ENCODE results near the gene IRF4. TPM values are rescaled to one million over a fixed set of nuclear protein-coding genes. Genes with fewer than 3 reads are reported as not detected.
"Not testable (repeated sequence)": the region's sequence is repeated elsewhere in the genome, so short reads cannot be mapped to it uniquely, and the experiment has no call there.

The IRF4 gene
- total RNA-seq, 2 experiments from 2014 or later, result 689 to 705 TPM

GRCh38 chr6:373773-374724 lies 17.5 kb upstream of the IRF4 start:
- no peak overlapping the region for H3K27ac Mint-ChIP-seq
- intact Hi-C loops (cut with micrococcal nuclease), result no loop called here
- ChIA-PET POLR2A (interaction anchor here (0.6 kb wide), 1 partner anchor 42 kb away, joined by 3 read pairs; no protein-coding TSS in a partner anchor), CTCF (no interaction called here)
- H3K4me3 Mint-ChIP-seq, result no peak overlapping the region
- peaks cover 24% of the 10 kb centered on the region for H3K27me3 Mint-ChIP-seq
- H3K36me3 Mint-ChIP-seq, result no peaks in the 10 kb centered on the region
- no peaks in the 10 kb centered on the region for H3K9me3 Mint-ChIP-seq
- H3K4me1 Mint-ChIP-seq (ENCODE audit: low read depth), result peaks cover 3% of the 10 kb centered on the region
- DNase-seq, result no peak

DNA sequence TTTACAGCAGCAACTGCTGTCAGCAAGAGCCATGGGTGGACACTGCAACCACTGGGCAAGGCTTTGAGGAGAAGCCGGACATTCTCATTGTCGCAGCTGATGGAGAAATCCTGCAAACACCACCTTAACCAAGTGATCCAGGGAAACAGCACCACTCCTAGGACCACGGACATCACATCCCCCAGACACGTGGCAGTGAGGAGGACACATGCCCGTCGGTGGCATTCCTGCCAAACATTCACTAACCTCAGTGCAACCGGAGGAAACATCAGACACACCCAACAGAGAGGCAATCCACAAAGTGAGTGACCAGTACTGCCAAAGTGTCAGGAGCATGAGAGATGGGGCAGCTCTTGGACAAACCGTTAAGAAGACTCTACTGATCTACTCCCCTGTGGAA lies 16.6 kb upstream of the IRF4 start:
- H3K4me3 Mint-ChIP-seq, result no peak overlapping the region
- POLR2A ChIA-PET, result no interaction called here
- H3K4me1 Mint-ChIP-seq (ENCODE audit: low read depth), result peaks cover 3% of the 10 kb centered on the region
- H3K27ac Mint-ChIP-seq, result no peak overlapping the region
- peaks cover 24% of the 10 kb centered on the region for H3K27me3 Mint-ChIP-seq
- intact Hi-C loops (cut with micrococcal nuclease), result no loop called here
- no peaks in the 10 kb centered on the region for H3K9me3 Mint-ChIP-seq
- no peaks in the 10 kb centered on the region for H3K36me3 Mint-ChIP-seq
- CTCF ChIA-PET, result no interaction called here
- no peak for DNase-seq

DNA sequence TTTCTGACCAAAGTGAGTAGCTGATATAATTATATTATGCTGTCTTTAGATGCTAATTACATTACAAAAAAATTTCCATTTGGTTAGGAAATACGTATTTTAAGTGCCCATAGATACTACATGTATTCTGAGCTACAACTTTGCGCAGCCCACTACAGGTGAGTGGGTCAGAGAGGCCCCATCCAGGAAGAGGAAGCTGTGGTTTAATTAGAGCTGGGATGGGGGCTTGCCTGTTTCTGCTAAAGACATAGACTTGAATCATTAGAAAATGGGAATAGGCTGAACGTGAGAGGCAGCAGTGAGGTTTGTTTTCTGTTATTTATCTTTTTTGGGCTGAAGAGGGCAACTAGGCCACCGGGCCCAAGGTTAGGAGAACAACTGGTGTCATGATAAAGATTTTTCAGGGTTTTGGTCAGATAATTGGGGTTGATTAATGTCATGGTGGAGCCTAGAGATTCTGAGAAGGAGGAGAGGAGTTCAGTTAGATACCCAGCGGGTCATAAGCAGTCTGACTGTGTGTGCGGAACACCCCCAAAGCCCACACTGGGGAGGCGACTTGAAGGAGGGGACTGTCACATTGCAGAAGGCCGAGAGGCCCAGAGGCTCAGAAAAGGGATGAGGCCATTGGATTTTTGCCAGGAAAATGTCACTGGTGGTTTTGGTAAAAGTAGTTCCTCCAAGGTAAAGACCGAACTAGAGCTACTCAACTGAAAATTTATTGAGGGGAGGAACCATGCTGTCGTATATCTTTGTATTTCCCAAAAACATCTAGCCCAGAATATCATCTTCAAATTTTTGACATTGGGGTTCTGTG lies 14.5 kb upstream of the IRF4 start:
- no peak overlapping the region for H3K4me3 Mint-ChIP-seq
- POLR2A ChIA-PET, result no interaction called here
- intact Hi-C loops (cut with micrococcal nuclease), result no loop called here
- CTCF ChIA-PET, result no interaction called here
- no peak for DNase-seq
- peaks cover 3% of the 10 kb centered on the region for H3K4me1 Mint-ChIP-seq (ENCODE audit: low read depth)
- H3K9me3 Mint-ChIP-seq, result no peaks in the 10 kb centered on the region
- no peaks in the 10 kb centered on the region for H3K36me3 Mint-ChIP-seq
- H3K27me3 Mint-ChIP-seq, result peaks cover 40% of the 10 kb centered on the region
- no peak overlapping the region for H3K27ac Mint-ChIP-seq

DNA sequence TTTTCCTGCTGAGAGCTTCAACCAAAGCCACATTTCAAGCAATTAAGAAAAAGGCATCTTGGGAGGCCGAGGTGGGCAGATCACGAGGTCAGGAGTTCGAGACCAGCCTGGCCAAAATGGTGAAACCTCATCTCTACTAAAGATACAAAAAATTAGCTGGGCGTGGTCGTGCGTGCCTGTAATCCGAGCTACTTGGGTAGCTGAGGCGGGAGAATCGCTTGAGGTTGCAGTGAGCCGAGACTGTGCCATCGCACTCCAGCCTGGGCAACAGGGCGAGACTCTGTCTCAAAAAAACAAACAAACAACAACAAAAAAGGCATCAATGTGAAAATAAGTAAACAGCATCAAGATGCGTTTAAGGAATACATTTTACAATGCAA lies 13.9 kb upstream of the IRF4 start:
- POLR2A ChIA-PET; H3K27ac Mint-ChIP-seq; H3K9me3 Mint-ChIP-seq; H3K4me3 Mint-ChIP-seq; CTCF ChIA-PET; H3K4me1 Mint-ChIP-seq (ENCODE audit: low read depth); H3K36me3 Mint-ChIP-seq; DNase-seq; intact Hi-C loops (cut with micrococcal nuclease): not testable (repeated sequence)
- peaks cover 40% of the 10 kb centered on the region for H3K27me3 Mint-ChIP-seq

DNA sequence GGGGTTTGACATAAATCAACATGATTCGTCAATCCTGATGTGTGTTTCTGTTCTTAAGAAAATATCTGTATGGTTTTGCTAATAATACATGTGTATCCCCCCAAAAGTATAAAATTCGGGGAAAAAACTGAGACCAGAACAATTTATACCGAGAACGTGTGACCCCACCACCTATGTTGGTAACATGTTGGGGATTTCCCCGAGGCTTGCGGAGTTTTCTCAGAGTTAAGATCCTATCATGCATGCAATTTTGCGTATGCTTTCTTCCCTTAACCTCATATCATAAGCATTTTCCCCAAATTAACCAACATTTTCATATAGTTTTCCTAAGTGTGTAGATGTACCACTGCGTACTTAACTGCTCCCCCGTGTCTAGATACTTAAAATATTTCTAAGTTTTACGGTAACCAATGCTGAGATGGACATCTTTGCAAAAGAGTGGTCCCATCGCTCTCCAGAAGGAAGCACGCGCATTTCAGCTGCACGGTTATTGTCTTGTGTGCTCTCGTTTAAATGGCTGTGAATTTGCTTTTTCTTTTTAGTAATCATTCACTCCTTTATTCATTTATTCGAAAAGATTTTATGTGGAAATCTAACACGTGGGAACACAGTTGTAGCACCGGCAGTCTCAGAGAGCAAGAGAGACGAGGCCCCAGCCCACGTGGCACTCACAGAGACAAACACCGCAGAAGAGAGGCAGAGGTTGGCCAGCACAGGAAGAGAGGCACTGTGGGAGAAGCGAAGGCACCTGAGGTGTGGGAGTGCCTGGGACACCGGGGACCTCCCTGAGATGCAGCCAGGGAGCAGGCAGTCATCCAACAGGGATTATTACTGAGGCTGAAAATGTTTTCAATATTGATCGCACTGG lies 13.2 kb upstream of the IRF4 start:
- no peak for DNase-seq
- Mint-ChIP-seq H3K4me3 (no peak overlapping the region), H3K27me3 (peaks cover 38% of the 10 kb centered on the region), H3K27ac (no peak overlapping the region), H3K9me3 (no peaks in the 10 kb centered on the region), H3K4me1 (ENCODE audit: low read depth) (no peaks in the 10 kb centered on the region), H3K36me3 (no peaks in the 10 kb centered on the region)
- intact Hi-C loops (cut with micrococcal nuclease), result no loop called here
- ChIA-PET CTCF (no interaction called here), POLR2A (no interaction called here)

GRCh38 chr6:378958-379409 lies 12.6 kb upstream of the IRF4 start:
- Mint-ChIP-seq H3K27ac (no peak overlapping the region), H3K36me3 (no peaks in the 10 kb centered on the region), H3K9me3 (no peaks in the 10 kb centered on the region), H3K4me3 (no peak overlapping the region), H3K4me1 (ENCODE audit: low read depth) (no peaks in the 10 kb centered on the region), H3K27me3 (peaks cover 39% of the 10 kb centered on the region)
- intact Hi-C loops (cut with micrococcal nuclease), result no loop called here
- CTCF ChIA-PET, result interaction anchor here (1.3 kb wide), 1 partner anchor 190 kb away, joined by 3 read pairs; no protein-coding TSS in a partner anchor
- DNase-seq, result no peak
- POLR2A ChIA-PET, result no interaction called here

- peaks cover 42% of the 10 kb centered on the region for H3K27me3 Mint-ChIP-seq
- no peak for DNase-seq
- POLR2A ChIA-PET, result no interaction called here
- no peak overlapping the region for H3K4me3 Mint-ChIP-seq
- CTCF ChIA-PET, result interaction anchor here (1.1 to 1.3 kb wide), 2 partner anchors 10 to 191 kb away, joined by 3 read pairs; no protein-coding TSS in a partner anchor
- no peaks in the 10 kb centered on the region for H3K36me3 Mint-ChIP-seq
- intact Hi-C loops (cut with micrococcal nuclease), result no loop called here
- H3K9me3 Mint-ChIP-seq, result no peaks in the 10 kb centered on the region
- no peak overlapping the region for H3K27ac Mint-ChIP-seq
- no peaks in the 10 kb centered on the region for H3K4me1 Mint-ChIP-seq (ENCODE audit: low read depth)
These were observed 12.0 kb upstream of the IRF4 start for GRCh38 chr6:379410-380181.

DNA sequence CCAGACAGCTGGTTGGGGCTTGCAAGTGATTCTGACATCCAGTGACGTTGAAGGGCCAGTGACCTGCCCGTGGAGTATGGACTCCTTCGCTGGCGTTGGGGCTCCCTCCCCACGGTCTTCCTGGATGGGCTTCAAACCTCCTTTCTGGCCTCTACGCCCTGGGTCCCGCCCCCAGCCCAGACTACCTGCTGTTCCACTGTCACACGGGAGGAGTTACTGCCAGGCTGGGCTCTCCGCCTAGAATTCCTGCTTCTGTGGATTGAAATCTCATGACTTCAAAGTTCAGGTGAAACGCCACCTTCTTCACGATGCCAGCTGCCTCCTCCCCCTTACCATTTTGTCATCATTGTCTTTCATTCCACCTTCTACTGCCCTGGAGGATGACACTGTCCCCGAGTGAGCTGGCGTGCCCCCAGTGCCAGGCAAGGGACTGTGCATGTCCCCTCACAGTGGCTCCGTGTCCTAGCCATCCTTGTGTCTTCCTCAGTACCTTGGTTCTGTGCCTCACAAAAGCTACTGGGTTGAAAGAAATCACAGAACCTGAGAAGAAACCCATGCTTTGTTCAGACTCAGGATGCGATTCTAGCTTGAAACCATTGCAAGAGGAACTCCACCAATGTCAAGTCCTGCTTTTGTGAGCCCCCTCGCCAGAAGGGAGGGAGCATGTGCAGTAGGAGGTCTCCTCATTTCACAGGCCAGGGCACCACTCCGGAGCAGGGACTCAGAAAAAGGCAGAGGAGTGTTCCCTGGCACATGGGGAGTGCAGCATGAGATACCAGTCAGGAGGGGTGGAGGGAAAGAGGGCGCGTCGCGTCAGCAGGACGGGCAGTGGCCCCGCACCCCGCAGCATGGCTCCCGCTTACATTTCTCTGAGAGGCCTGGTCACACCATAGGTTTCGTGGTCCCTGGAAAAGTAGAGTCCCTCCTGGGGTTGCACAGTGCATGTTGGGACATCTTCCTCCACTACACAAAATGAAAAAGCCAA lies 11.0 kb upstream of the IRF4 start:
- Mint-ChIP-seq H3K4me3 (no peak overlapping the region), H3K4me1 (ENCODE audit: low read depth) (no peaks in the 10 kb centered on the region), H3K36me3 (no peaks in the 10 kb centered on the region), H3K9me3 (no peaks in the 10 kb centered on the region), H3K27ac (no peak overlapping the region), H3K27me3 (peaks cover 41% of the 10 kb centered on the region)
- CTCF ChIA-PET, result interaction anchor here (1.1 to 1.3 kb wide), 2 partner anchors 9 to 192 kb away, joined by 3 read pairs; no protein-coding TSS in a partner anchor
- POLR2A ChIA-PET, result no interaction called here
- DNase-seq, result no peak
- intact Hi-C loops (cut with micrococcal nuclease), result no loop called here

GRCh38 chr6:381742-382461 lies 9.7 kb upstream of the IRF4 start:
- DNase-seq, result no peak
- Mint-ChIP-seq H3K27me3 (peaks cover 37% of the 10 kb centered on the region), H3K4me3 (no peak overlapping the region), H3K9me3 (no peaks in the 10 kb centered on the region), H3K27ac (no peak overlapping the region), H3K36me3 (no peaks in the 10 kb centered on the region), H3K4me1 (ENCODE audit: low read depth) (no peaks in the 10 kb centered on the region)
- ChIA-PET POLR2A (no interaction called here), CTCF (no interaction called here)
- intact Hi-C loops (cut with micrococcal nuclease), result no loop called here

Data from activated CD4-positive, alpha-beta memory T cell treated with anti-CD3 and anti-CD28 coated beads for 36 hours (primary cell).